ENCODE data around the gene POLH. TPM values are rescaled to one million over a fixed set of nuclear protein-coding genes. Genes with fewer than 3 reads are reported as not detected.

Gene POLH
- total and polyA plus RNA-seq, 9 of the 15 experiments (the other 6 are each of a cell fraction or from before 2014, with no cell fraction given): 5.8 to 31.6 (median 20.6) TPM

DNA sequence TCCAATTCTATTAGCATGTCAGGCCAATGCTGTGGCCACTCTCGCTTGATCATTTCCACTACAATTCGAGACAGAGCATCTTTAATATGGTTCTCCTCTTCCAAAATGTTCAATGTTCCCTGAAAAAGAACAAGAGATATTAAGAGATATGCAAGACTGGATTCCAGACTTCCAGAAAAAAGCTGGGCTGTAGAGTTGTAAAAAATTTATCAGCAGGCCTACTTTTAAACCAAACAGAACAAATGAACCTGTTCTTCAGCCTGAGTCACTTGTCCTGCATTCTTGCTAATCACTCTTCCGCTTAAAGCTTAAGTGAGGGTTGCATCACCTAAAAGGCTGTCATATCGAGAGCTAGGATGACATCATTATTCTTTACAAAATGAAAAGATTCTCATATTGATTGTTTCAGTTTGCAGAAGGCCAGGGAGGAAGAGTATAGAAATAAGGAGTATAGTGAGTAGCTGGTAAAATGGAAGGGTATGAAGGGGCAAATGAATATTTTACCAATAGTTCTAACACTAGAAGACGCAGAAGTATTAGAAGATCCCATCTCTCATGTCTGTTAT, 5.0 kb upstream of the POLH start (continued):
- TF ChIP-seq NRF1 (conservative IDR thresholded peaks at IDR 0.05 in 1 of 2, IDR thresholded peaks at IDR 0.05 in 1 of 2) (peak; percentile 38 to 52; a peak in 3 of 4 replicates), POLR2G (IDR thresholded peaks at IDR 0.05; ENCODE audit: low read depth, low read length) (no peak), ZNF121 (CRISPR knock-in tag; conservative IDR thresholded peaks at IDR 0.05) (no peak), ARID1B (IDR thresholded peaks at IDR 0.05) (peak; percentile 71), ETV5 (CRISPR knock-in tag; IDR thresholded peaks at IDR 0.05; ENCODE audit: low read depth) (no peak), CREM (IDR thresholded peaks at IDR 0.05; ENCODE audit: low read depth) (peak; percentile 75), ZNF785 (CRISPR knock-in tag; IDR thresholded peaks at IDR 0.05) (no peak), JUND (IDR thresholded peaks at IDR 0.05; ENCODE audit: borderline replicate concordance, low read depth, low read length) (peak; percentile 99), JUND (tag; IDR thresholded peaks at IDR 0.05; ENCODE audit: borderline replicate concordance, low read depth, low read length) (peak; percentile 98), TCF7 (IDR thresholded peaks at IDR 0.05; ENCODE audit: borderline replicate concordance) (no peak), HSF4 (CRISPR knock-in tag; IDR thresholded peaks at IDR 0.05; ENCODE audit: borderline replicate concordance) (no peak), POLR2AphosphoS5 (IDR thresholded peaks at IDR 0.05; ENCODE audit: control insufficient read depth, insufficient read depth, low read depth, low read length) (no peak), RBM25 (IDR thresholded peaks at IDR 0.05; ENCODE audit: low read depth, low read length, severe bottlenecking) (no peak), MTA2 (IDR thresholded peaks at IDR 0.05; ENCODE audit: low read depth) (no peak; the same call in 1 of the 2 replicates), CHD1 (IDR thresholded peaks at IDR 0.05; ENCODE audit: low read length) (no peak), ZKSCAN1 (IDR thresholded peaks at IDR 0.05; ENCODE audit: low read depth, low read length) (no peak)
- TF ChIP-seq, protein P1, sequence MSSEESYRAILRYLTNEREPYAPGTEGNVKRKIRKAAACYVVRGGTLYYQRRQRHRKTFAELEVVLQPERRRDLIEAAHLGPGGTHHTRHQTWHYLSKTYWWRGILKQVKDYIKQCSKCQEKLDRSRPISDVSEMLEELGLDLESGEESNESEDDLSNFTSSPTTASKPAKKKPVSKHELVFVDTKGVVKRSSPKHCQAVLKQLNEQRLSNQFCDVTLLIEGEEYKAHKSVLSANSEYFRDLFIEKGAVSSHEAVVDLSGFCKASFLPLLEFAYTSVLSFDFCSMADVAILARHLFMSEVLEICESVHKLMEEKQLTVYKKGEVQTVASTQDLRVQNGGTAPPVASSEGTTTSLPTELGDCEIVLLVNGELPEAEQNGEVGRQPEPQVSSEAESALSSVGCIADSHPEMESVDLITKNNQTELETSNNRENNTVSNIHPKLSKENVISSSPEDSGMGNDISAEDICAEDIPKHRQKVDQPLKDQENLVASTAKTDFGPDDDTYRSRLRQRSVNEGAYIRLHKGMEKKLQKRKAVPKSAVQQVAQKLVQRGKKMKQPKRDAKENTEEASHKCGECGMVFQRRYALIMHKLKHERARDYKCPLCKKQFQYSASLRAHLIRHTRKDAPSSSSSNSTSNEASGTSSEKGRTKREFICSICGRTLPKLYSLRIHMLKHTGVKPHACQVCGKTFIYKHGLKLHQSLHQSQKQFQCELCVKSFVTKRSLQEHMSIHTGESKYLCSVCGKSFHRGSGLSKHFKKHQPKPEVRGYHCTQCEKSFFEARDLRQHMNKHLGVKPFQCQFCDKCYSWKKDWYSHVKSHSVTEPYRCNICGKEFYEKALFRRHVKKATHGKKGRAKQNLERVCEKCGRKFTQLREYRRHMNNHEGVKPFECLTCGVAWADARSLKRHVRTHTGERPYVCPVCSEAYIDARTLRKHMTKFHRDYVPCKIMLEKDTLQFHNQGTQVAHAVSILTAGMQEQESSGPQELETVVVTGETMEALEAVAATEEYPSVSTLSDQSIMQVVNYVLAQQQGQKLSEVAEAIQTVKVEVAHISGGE (CRISPR knock-in tag; IDR thresholded peaks at IDR 0.05): no peak
- TF ChIP-seq, protein P2, sequence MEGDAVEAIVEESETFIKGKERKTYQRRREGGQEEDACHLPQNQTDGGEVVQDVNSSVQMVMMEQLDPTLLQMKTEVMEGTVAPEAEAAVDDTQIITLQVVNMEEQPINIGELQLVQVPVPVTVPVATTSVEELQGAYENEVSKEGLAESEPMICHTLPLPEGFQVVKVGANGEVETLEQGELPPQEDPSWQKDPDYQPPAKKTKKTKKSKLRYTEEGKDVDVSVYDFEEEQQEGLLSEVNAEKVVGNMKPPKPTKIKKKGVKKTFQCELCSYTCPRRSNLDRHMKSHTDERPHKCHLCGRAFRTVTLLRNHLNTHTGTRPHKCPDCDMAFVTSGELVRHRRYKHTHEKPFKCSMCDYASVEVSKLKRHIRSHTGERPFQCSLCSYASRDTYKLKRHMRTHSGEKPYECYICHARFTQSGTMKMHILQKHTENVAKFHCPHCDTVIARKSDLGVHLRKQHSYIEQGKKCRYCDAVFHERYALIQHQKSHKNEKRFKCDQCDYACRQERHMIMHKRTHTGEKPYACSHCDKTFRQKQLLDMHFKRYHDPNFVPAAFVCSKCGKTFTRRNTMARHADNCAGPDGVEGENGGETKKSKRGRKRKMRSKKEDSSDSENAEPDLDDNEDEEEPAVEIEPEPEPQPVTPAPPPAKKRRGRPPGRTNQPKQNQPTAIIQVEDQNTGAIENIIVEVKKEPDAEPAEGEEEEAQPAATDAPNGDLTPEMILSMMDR (IDR thresholded peaks at IDR 0.05 in 2 of 3, conservative IDR thresholded peaks at IDR 0.05 in 1 of 3; ENCODE audit: insufficient read depth in 2 of 3, low read depth in 1 of 3, low read length in 3 of 3): no peak
- TF ChIP-seq, protein P3, sequence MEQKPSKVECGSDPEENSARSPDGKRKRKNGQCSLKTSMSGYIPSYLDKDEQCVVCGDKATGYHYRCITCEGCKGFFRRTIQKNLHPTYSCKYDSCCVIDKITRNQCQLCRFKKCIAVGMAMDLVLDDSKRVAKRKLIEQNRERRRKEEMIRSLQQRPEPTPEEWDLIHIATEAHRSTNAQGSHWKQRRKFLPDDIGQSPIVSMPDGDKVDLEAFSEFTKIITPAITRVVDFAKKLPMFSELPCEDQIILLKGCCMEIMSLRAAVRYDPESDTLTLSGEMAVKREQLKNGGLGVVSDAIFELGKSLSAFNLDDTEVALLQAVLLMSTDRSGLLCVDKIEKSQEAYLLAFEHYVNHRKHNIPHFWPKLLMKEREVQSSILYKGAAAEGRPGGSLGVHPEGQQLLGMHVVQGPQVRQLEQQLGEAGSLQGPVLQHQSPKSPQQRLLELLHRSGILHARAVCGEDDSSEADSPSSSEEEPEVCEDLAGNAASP (IDR thresholded peaks at IDR 0.05): no peak
- TF ChIP-seq, protein P4, sequence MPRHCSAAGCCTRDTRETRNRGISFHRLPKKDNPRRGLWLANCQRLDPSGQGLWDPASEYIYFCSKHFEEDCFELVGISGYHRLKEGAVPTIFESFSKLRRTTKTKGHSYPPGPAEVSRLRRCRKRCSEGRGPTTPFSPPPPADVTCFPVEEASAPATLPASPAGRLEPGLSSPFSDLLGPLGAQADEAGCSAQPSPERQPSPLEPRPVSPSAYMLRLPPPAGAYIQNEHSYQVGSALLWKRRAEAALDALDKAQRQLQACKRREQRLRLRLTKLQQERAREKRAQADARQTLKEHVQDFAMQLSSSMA (CRISPR knock-in tag; IDR thresholded peaks at IDR 0.05): no peak; the same call in 1 of the 2 replicates
